GM19239 (cell line): ENCODE data around the gene EML4.

Experiments
- DNase-seq: peaks from one replicate; pipeline ENCODE4 v3.0.0; 2011; ENCODE audit warnings: low spot score; ENCODE audit not compliant: insufficient read length
- FAIRE-seq: peaks from 2 replicates; lab custom pipeline; 2011; peaks lifted over from hg19 to GRCh38; lab: Jason Lieb, UNC

Gene EML4

DNA sequence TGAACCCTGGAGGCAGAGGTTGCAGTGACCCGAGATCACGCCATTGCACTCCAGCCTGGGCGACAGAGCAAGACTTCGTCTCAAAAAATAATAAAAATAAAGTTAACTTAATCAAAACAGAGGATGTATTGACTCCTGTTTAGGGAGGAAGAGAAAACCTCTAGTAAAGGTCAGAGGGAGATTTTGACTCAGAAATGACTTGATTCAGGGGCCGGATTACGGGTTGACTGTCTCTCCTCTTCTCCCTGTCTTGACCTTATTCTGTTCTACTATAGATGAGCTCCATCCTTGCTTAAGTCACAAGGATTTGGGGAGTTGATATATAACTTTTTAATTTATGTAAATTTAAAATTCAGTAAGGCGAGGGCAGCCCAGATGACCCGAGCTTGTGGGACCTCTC is 120.9 kb downstream of the EML4 start:
- DNase-seq (no peak), FAIRE-seq (no peak)

- FAIRE-seq: no peak
- DNase-seq: no peak
Observed at GRCh38 chr2:42293019-42293418, 123.9 kb downstream of the EML4 start.

DNA sequence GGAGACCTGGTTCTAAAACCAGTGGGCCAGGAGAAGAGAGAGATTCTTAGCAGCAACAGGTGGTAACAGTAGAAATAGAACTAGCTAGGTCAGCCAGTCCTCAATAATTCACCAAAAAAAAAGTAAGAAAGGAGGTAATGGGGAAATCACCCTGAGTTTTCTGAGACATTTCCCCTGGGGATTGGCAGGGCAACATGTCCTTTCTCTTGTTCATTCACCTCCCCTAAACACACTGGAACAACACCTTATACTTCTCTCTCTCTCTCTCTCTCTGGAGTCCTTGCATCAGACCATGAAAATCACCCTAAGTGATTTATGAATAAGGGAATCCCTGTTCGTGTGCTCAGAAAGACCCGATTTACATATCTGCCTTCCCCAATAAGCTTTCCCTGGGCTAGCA is 127.1 kb downstream of the EML4 start:
- DNase-seq (no peak), FAIRE-seq (peak; percentile 80)

GRCh38 chr2:42297322-42297936 is 128.3 kb downstream of the EML4 start:
- no peak for FAIRE-seq
- DNase-seq: no peak

GRCh38 chr2:42298132-42298531 is 129.0 kb downstream of the EML4 start:
- no peak for FAIRE-seq
- no peak for DNase-seq

DNA sequence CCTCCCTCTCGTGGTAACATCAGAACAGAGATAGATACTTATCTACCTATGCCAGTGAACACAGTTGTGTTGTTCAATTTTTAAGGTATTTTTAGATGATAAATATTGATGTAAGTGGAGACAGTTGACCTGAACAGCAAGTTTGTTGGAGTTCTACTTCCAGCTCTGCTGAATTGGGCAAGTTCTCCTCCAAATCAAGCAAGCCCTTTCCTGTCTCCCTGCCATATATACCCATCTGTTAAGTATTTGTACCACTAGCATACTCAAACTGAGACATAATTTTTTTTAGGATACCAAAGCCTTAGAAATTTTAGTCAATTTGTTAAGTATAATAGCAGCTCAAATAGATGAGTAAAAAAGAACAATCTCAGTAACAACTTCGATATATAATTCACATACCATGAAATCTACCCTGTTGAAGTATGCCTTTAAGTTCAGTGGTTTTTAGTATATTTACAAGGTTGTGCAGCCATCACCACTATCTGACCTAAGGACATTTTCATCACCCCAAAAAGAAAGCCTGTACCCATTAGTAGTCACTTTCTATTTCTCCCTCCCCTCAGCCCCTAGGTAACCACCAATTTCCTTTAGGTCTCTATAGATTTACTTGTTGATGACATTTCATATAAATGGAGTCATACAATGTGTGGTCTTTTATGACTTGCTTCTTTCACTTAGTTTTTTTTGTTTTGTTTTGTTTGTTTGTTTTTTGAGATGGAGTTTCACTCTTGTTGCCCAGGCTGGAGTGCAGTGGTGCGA is 130.0 kb downstream of the EML4 start:
- DNase-seq (no peak), FAIRE-seq (peak; percentile 69)

GRCh38 chr2:42300527-42300926 is 131.4 kb downstream of the EML4 start:
- FAIRE-seq (no peak), DNase-seq (no peak)

GRCh38 chr2:42303252-42303651 is 134.1 kb downstream of the EML4 start:
- no peak for FAIRE-seq
- no peak for DNase-seq

DNA sequence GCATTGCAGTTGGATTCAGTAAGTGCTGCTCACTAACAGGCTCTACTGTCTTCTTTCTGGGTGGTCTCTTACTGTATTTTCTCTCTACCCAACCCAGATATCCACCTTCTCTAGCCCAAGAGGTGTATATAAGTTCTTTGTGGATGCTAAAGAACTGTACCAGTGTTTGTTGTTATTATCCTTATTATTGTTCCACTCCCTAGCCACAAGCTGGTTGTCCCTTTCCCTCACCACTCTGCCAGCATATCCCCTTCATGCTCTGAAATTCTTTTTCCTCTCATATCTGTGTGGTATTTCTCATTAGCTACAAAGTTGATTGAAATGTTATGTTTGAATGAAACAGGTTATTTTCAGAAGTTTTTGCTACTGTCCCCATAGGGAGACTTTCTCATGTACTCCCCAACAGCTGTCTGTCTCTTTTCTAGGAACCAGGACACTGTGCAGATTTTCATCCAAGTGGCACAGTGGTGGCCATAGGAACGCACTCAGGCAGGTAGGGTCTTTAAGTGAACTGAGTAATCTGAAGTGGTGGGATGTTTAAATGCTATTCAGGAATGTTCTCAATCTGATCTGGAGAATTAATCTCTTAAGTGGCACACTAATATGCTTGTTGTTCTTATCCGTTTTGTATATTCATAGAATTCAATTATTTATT is 135.0 kb downstream of the EML4 start:
- DNase-seq (no peak), FAIRE-seq (no peak)

GRCh38 chr2:42307180-42307579 is 138.0 kb downstream of the EML4 start:
- FAIRE-seq (no peak), DNase-seq (no peak)

GRCh38 chr2:42309366-42309765 is 140.2 kb downstream of the EML4 start:
- DNase-seq (no peak), FAIRE-seq (no peak)

GRCh38 chr2:42310007-42310515 is 140.9 kb downstream of the EML4 start:
- no peak for DNase-seq
- no peak for FAIRE-seq

DNA sequence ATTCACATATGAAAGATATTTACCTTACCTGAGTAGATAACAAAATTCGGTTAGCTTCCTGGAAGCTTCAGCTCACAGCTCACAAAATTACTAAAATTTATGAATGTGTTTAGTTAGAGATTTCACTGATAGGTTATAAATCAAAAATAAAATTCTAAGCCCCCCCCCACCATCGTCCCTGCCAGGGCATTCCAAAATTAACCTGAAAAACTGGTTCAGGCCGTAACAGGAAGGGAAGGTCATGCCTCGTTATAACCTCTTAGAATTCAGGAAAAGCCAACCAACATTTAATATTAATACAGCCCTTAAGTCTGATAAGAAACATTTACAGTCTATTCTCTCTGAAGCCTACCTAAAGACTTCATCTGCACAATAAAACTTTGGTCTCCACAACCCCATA is 143.0 kb downstream of the EML4 start:
- DNase-seq (no peak), FAIRE-seq (no peak)

- DNase-seq (no peak), FAIRE-seq (no peak)
Observed at GRCh38 chr2:42314892-42315468, 145.8 kb downstream of the EML4 start.

DNA sequence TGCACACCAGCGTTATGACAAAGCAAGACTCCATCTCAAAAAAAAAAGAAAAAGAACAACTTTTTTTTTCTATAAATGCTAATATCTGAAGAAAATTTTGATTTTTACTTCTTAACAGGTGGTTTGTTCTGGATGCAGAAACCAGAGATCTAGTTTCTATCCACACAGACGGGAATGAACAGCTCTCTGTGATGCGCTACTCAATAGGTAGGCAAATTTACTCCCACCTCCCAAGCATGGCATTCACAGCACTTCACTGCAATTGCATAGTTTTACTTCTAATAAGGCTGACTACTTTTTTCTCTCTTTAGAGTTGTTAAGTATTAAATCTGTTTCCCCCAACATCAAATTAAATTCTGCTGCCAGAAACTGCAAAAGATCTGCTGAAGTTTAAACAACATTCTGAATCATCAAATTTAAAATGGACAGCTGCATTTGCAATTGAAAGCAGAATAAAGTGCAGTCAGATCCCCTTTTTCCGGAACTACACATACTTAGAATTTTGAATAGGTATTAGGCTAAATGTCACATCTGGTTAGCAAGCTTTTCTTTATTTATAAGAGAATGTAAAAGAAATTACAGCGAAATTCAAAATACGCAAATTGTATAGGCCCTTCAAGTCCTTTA is 146.8 kb downstream of the EML4 start:
- FAIRE-seq (no peak), DNase-seq (no peak)

DNA sequence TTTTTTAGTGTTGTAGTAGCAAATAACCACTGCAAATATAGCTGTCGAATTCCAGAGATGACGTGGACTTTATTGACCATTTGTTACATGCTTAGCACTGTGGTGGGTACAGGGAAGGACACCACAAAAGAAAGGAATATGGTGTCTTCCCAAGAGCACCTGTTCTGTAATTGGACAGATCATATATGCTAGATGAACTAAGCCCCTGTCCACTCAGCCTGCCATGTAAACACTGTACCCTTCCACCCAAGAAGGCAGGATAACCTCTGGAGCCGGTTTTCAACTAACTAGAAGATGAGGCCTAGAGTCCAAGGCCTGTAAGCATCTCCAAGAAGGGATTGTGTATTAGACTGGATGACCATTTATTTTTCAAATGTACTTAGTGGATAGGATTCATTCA is 147.8 kb downstream of the EML4 start:
- FAIRE-seq (no peak), DNase-seq (no peak)

DNA sequence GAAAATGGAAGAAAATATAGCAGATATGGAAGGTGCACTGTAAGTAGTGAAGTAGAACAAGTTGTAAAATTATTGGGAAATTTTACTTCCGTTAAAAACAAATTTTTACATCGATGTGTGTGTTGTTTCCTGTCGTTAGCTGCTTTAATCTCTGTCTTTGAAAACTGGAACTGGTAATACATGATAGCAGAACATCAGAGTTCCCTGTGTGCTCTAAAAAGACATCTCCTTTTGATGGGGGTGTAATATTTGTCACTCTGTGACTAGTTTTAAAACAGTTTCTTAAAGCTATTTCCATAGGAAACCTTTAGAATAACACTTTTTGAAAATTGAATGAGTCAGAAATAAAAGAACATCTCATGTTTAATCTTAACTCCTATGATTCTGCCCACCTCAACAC is 148.3 kb downstream of the EML4 start:
- DNase-seq (no peak), FAIRE-seq (no peak)

GRCh38 chr2:42317945-42318344 is 148.8 kb downstream of the EML4 start:
- DNase-seq (no peak), FAIRE-seq (no peak)

DNA sequence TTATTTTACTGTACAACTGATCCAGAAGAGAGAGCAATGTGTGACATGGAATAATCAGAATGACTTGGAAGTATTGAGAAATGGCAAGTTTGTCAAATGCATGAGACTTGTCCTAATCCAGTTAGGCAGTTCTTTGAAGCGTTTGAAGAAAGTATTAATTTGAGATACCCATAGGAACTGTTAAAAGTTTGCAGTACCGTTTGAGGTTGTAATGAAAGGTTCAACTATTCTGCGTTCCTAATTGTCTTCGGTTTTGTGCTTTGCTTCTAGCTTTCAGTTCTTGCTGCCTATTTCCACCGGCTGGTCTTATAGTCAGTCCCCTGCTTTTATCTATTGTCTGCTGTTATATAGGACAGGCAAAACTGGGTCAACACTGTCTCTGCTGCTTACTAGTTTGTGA is 150.1 kb downstream of the EML4 start:
- FAIRE-seq (no peak), DNase-seq (no peak)

GRCh38 chr2:42321452-42322064 is 152.4 kb downstream of the EML4 start:
- DNase-seq: no peak
- no peak for FAIRE-seq
